ENCODE measurements around the gene BRD4. TPM values are rescaled to one million over a fixed set of nuclear protein-coding genes. Genes with fewer than 3 reads are reported as not detected.

Gene BRD4
- total and polyA plus RNA-seq, 2 of the 13 experiments (the other 11 are each of a cell fraction or from before 2014, with no cell fraction given) = 10.5 to 11.4 TPM

- no TSS peak for BruUV-seq (replicated peaks)
- TF ChIP-seq CSRNP1 (CRISPR knock-in tag; IDR thresholded peaks at IDR 0.05) (no peak), ZNF83 (CRISPR knock-in tag; IDR thresholded peaks at IDR 0.05; ENCODE audit: borderline replicate concordance) (no peak), FOXO1 (CRISPR knock-in tag; IDR thresholded peaks at IDR 0.05) (no peak), ZBTB10 (CRISPR knock-in tag; IDR thresholded peaks at IDR 0.05; ENCODE audit: borderline replicate concordance) (no peak), PHF8 (CRISPR knock-in tag; IDR thresholded peaks at IDR 0.05) (no peak), AGO2 (optimal IDR thresholded peaks at IDR 0.05; ENCODE audit: low read depth, low read length) (peak; percentile 72), ZNF432 (CRISPR knock-in tag; IDR thresholded peaks at IDR 0.05; ENCODE audit: borderline replicate concordance) (no peak), RBM22 (optimal IDR thresholded peaks at IDR 0.05; ENCODE audit: low read length) (peak; percentile 70), EED (CRISPR knock-in tag; IDR thresholded peaks at IDR 0.05) (no peak), KAT7 (CRISPR knock-in tag; IDR thresholded peaks at IDR 0.05; ENCODE audit: borderline replicate concordance) (no peak), ZKSCAN1 (IDR thresholded peaks at IDR 0.05; ENCODE audit: low read length) (no peak)
- TF ChIP-seq, protein P1, sequence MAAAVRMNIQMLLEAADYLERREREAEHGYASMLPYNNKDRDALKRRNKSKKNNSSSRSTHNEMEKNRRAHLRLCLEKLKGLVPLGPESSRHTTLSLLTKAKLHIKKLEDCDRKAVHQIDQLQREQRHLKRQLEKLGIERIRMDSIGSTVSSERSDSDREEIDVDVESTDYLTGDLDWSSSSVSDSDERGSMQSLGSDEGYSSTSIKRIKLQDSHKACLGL (CRISPR knock-in tag; IDR thresholded peaks at IDR 0.05) = no peak
- intact Hi-C loops (cut with micrococcal nuclease; ENCODE audit: unreplicated experiment) = loop anchor here (5.0 kb wide), 1 partner anchor 68 kb away; no protein-coding TSS in a partner anchor
- Histone ChIP-seq H3K4me3 (replicated peaks in 1 of 3; ENCODE audit: insufficient read depth in 1 of 3, low read depth in 2 of 3, low read length in 3 of 3) (no peak overlapping the region), H3K9ac (ENCODE audit: insufficient read depth, low read depth, low read length) (no peak overlapping the region), H3K4me2 (ENCODE audit: low read depth, low read length) (no peak overlapping the region), H3K79me2 (ENCODE audit: insufficient read depth, low read length) (no peaks in the 10 kb centered on the region), H4K20me1 (ENCODE audit: insufficient read depth, low read length) (peaks cover 35% of the 10 kb centered on the region; the same call in 1 of the 2 replicates), H3K9me3 (ENCODE audit: low read length) (no peaks in the 10 kb centered on the region), H3K27me3 (ENCODE audit: control insufficient read depth in 1 of 2, insufficient read depth in 2 of 2, low read length in 2 of 2) (no peaks in the 10 kb centered on the region), H3K27ac (ENCODE audit: extremely low read length, insufficient read depth, low read length) (no peak overlapping the region), H2AFZ (ENCODE audit: low read length) (no peak overlapping the region), H3K36me3 (replicated peaks in 1 of 2; ENCODE audit: control insufficient read depth in 1 of 2, insufficient read depth in 2 of 2, low read length in 2 of 2) (peaks cover 42 to 82% of the 10 kb centered on the region in 2 experiments), H3K4me1 (ENCODE audit: insufficient read depth, low read length) (peaks cover 36% of the 10 kb centered on the region)
- FAIRE-seq (no peak), DNase-seq (ENCODE audit: low spot score) (no peak), ATAC-seq (no peak)
- WGBS (ENCODE audit: low lambda C conversion rate) = 95% methylated on average over 10 of the region's 20 CpGs
- in situ Hi-C loops (cut with HindIII; ENCODE audit: extremely low pct_ligation_motif_present, low pct_unique_long_range_greater_than_20kb) = no loop called here
- POLR2A ChIA-PET = no interaction called here
- CTCF ChIA-PET (ENCODE audit: low intra/inter-chr PET ratio, low total read pairs) = no interaction called here
These were observed 86.8 kb downstream of the BRD4 start for GRCh38 chr19:15245370-15246197.
